ENCODE data around the gene UBE2E2. TPM values are rescaled to one million over a fixed set of nuclear protein-coding genes. Genes with fewer than 3 reads are reported as not detected.

Gene UBE2E2
- total RNA-seq, 3 donors from 2014 or later (not counting 1 experiment from before 2014, with no cell fraction given) = 4.8 to 6.1 (median 5.3) TPM

- DNase-seq (no peak), ATAC-seq (no peak)
- Histone ChIP-seq H3K4me1 (ENCODE audit: control insufficient read depth, insufficient read depth, low read length) (no peaks in the 10 kb centered on the region), H3K27me3 (ENCODE audit: control insufficient read depth, insufficient read depth, low read length) (no peaks in the 10 kb centered on the region), H3K9me3 (ENCODE audit: control insufficient read depth, insufficient read depth, low read length) (no peaks in the 10 kb centered on the region), H3K36me3 (ENCODE audit: control insufficient read depth, insufficient read depth, low read length) (no peaks in the 10 kb centered on the region), H3K27ac (ENCODE audit: low read length) (no peak overlapping the region), H3K4me3 (ENCODE audit: low read length) (no peak overlapping the region)
- Mint-ChIP-seq H3K27me3 (ENCODE audit: low read depth in 2 of 2) (no peaks in the 10 kb centered on the region), H3K9me3 (no peaks in the 10 kb centered on the region), H3K4me3 (no peak overlapping the region), H3K27ac (no peak overlapping the region), H3K36me3 (no peaks in the 10 kb centered on the region), H3K4me1 (no peaks in the 10 kb centered on the region)
- TF ChIP-seq CTCF (IDR thresholded peaks at IDR 0.05) = no peak
- intact Hi-C loops (cut with micrococcal nuclease) = no loop called here
Measured at GRCh38 chr3:23548706-23549105, 345.6 kb downstream of the UBE2E2 start.

- no peak overlapping the region for H3K4me3 ChIP-seq (ENCODE audit: low read length)
- no peak for ATAC-seq
- 95% methylated on average over 8 of the region's 8 CpGs for WGBS (ENCODE audit: insufficient coverage)
- H3K36me3 ChIP-seq (ENCODE audit: control insufficient read depth, insufficient read depth, low read length) = no peaks in the 10 kb centered on the region
- Mint-ChIP-seq H3K27ac (no peak overlapping the region), H3K27me3 (ENCODE audit: low read depth in 2 of 2) (no peaks in the 10 kb centered on the region), H3K4me3 (no peak overlapping the region), H3K4me1 (no peaks in the 10 kb centered on the region), H3K36me3 (no peaks in the 10 kb centered on the region), H3K9me3 (no peaks in the 10 kb centered on the region)
- TF ChIP-seq CTCF (IDR thresholded peaks at IDR 0.05) = no peak
- no peaks in the 10 kb centered on the region for H3K4me1 ChIP-seq (ENCODE audit: control insufficient read depth, insufficient read depth, low read length)
- H3K9me3 ChIP-seq (ENCODE audit: control insufficient read depth, insufficient read depth, low read length) = no peaks in the 10 kb centered on the region
- no peak overlapping the region for H3K27ac ChIP-seq (ENCODE audit: low read length)
- no peak for DNase-seq
- H3K27me3 ChIP-seq (ENCODE audit: control insufficient read depth, insufficient read depth, low read length) = no peaks in the 10 kb centered on the region
- intact Hi-C loops (cut with micrococcal nuclease) = no loop called here
Measured at GRCh38 chr3:23549148-23549910, 346.2 kb downstream of the UBE2E2 start.

- ATAC-seq (no peak), DNase-seq (no peak)
- no peak overlapping the region for H3K4me3 ChIP-seq (ENCODE audit: low read length)
- Mint-ChIP-seq H3K27me3 (ENCODE audit: low read depth in 2 of 2) (no peaks in the 10 kb centered on the region), H3K4me1 (no peaks in the 10 kb centered on the region), H3K9me3 (no peaks in the 10 kb centered on the region), H3K4me3 (no peak overlapping the region), H3K27ac (no peak overlapping the region), H3K36me3 (no peaks in the 10 kb centered on the region)
- H3K27ac ChIP-seq (ENCODE audit: low read length) = no peak overlapping the region
- H3K27me3 ChIP-seq (ENCODE audit: control insufficient read depth, insufficient read depth, low read length) = no peaks in the 10 kb centered on the region
- whole genome bisulfite sequencing (ENCODE audit: insufficient coverage) = no CpG with 5 or more reads among the region's 1 CpG
- H3K9me3 ChIP-seq (ENCODE audit: control insufficient read depth, insufficient read depth, low read length) = no peaks in the 10 kb centered on the region
- H3K4me1 ChIP-seq (ENCODE audit: control insufficient read depth, insufficient read depth, low read length) = no peaks in the 10 kb centered on the region
- H3K36me3 ChIP-seq (ENCODE audit: control insufficient read depth, insufficient read depth, low read length) = no peaks in the 10 kb centered on the region
- intact Hi-C loops (cut with micrococcal nuclease) = no loop called here
- no peak for TF ChIP-seq CTCF (IDR thresholded peaks at IDR 0.05)
Measured at GRCh38 chr3:23550402-23550801, 347.3 kb downstream of the UBE2E2 start.

- intact Hi-C loops (cut with micrococcal nuclease) = no loop called here
- Histone ChIP-seq H3K4me1 (ENCODE audit: control insufficient read depth, insufficient read depth, low read length) (no peaks in the 10 kb centered on the region), H3K27me3 (ENCODE audit: control insufficient read depth, insufficient read depth, low read length) (no peaks in the 10 kb centered on the region), H3K9me3 (ENCODE audit: control insufficient read depth, insufficient read depth, low read length) (no peaks in the 10 kb centered on the region), H3K36me3 (ENCODE audit: control insufficient read depth, insufficient read depth, low read length) (no peaks in the 10 kb centered on the region), H3K4me3 (ENCODE audit: low read length) (no peak overlapping the region), H3K27ac (ENCODE audit: low read length) (no peak overlapping the region)
- TF ChIP-seq CTCF (IDR thresholded peaks at IDR 0.05) = no peak
- Mint-ChIP-seq H3K36me3 (no peaks in the 10 kb centered on the region), H3K4me1 (no peaks in the 10 kb centered on the region), H3K27ac (no peak overlapping the region), H3K4me3 (no peak overlapping the region), H3K27me3 (ENCODE audit: low read depth in 2 of 2) (no peaks in the 10 kb centered on the region), H3K9me3 (no peaks in the 10 kb centered on the region)
- ATAC-seq (no peak), DNase-seq (no peak)
- WGBS (ENCODE audit: insufficient coverage) = 80% methylated on average over 1 of the region's 1 CpG
Measured at GRCh38 chr3:23552506-23552905, 349.4 kb downstream of the UBE2E2 start.

Measured in natural killer cell (primary cell).